Prostate gland (tissue), 2 donors: ENCODE data around the gene HECW1. TPM values are rescaled to one million over a fixed set of nuclear protein-coding genes. Genes with fewer than 3 reads are reported as not detected.

Experiments
- DNase-seq: peaks from one replicate; pipeline ENCODE4 v3.0.0-alpha.2; 2019; ENCODE audit warnings: low spot score
- H3K27ac ChIP-seq, 2 donors: fragments of 200-600 bp; sonication (generic); 2 replicates each; pipeline ENCODE4 v1.5.1; 2017 to 2019
- H3K27me3 ChIP-seq: fragments of 200-600 bp; sonication (generic); replicated peaks from 2 replicates; pipeline ENCODE4 v1.5.1; 2019; ENCODE audit not compliant: insufficient read depth
- H3K36me3 ChIP-seq, 2 donors: fragments of 200-600 bp; sonication (generic); 1 replicate in 1 of 2; 2 replicates in 1 of 2; pipeline versions ENCODE4 v1.5.1 to v1.8.1; 2017 to 2019
- H3K4me1 ChIP-seq: fragments of 200-600 bp; sonication (generic); replicated peaks from 2 replicates; pipeline ENCODE4 v1.5.1; 2019
- H3K4me3 ChIP-seq, 2 donors: fragments of 200-600 bp; sonication (generic); 2 replicates each; pipeline ENCODE4 v1.5.1; 2017 to 2019
- H3K9me3 ChIP-seq: fragments of 200-600 bp; sonication (generic); 2 replicates; pipeline ENCODE4 v1.5.1; 2017
- CTCF ChIP-seq, 4 experiments: fragments of 200-600 bp in 2 of 4; fragments of 450-650 bp in 2 of 4; sonication (generic) in 2 of 4; IDR thresholded peaks; 1 replicate in 3 of 4; 2 replicates in 1 of 4; pipeline ENCODE4 v1.5.1; 2016 to 2019; ENCODE audit warnings: antibody characterized with exemption in 4 of 4, mild to moderate bottlenecking in 2 of 4, moderate library complexity in 2 of 4
- POLR2A ChIP-seq: fragments of 450-650 bp; IDR thresholded peaks from one replicate; pipeline ENCODE4 v1.6.1; 2016; ENCODE audit warnings: antibody characterized with exemption, mild to moderate bottlenecking
- POLR2AphosphoS5 ChIP-seq: sonication (generic); formaldehyde crosslinking; IDR thresholded peaks from one replicate; pipeline ENCODE4 v1.6.1; 2017; ENCODE audit warnings: antibody characterized with exemption
- WGBS: methylation state at CpG from one replicate; pipeline ENCODE4 v1.1.5; 2018; 5-methylcytosine and 5-hydroxymethylcytosine counted together
- intact Hi-C: fragments of 100-400 bp; cut with DNase I; formaldehyde crosslinking; loops from one replicate; pipeline ENCODE4 v1.14.2; 2022
- total RNA-seq, 2 donors: library from RNA; depleted of rRNA; stranded (reverse); fragments of >200 nt; gene quantifications; one replicate each; pipeline ENCODE4 v1.1.0, GENCODE V29; 2016

HECW1 gene
- total RNA-seq, 2 donors from 2014 or later = 1.4 to 10.3 TPM

- peak overlapping the region; percentile 7 to 37 for H3K27ac ChIP-seq
- 49% methylated on average over 29 of the region's 29 CpGs for WGBS
These were observed 136.7 kb downstream of the HECW1 start for GRCh38 chr7:43248961-43249822.

GRCh38 chr7:43249823-43250145 is 137.3 kb downstream of the HECW1 start:
- no peaks in the 10 kb centered on the region for H3K36me3 ChIP-seq
- no peaks in the 10 kb centered on the region for H3K9me3 ChIP-seq
- H3K4me3 ChIP-seq = no peak overlapping the region
- intact Hi-C loops = no loop called here
- 56% methylated on average over 9 of the region's 9 CpGs for WGBS
- DNase-seq = no peak
- no peak for TF ChIP-seq POLR2A
- TF ChIP-seq CTCF (IDR thresholded peaks at IDR 0.05) = no peak
- no peak for TF ChIP-seq POLR2AphosphoS5
- H3K4me1 ChIP-seq = no peaks in the 10 kb centered on the region
- no peak overlapping the region for H3K27ac ChIP-seq
- H3K27me3 ChIP-seq = no peaks in the 10 kb centered on the region

More at GRCh38 chr7:43248961-43249822, 136.7 kb downstream of the HECW1 start:
- no peak for DNase-seq
- TF ChIP-seq POLR2A (no peak), CTCF (IDR thresholded peaks at IDR 0.05) (no peak), POLR2AphosphoS5 (no peak)
- Histone ChIP-seq H3K27me3 (no peaks in the 10 kb centered on the region), H3K4me3 (peak overlapping the region; percentile 4 to 9), H3K36me3 (no peaks in the 10 kb centered on the region), H3K4me1 (no peaks in the 10 kb centered on the region), H3K9me3 (no peaks in the 10 kb centered on the region)
- intact Hi-C loops = no loop called here

GRCh38 chr7:43260980-43261878 is 148.8 kb downstream of the HECW1 start:
- intact Hi-C loops = loop anchor here (2.0 kb wide), 1 partner anchor 318 kb away; no protein-coding TSS in a partner anchor
- no peak overlapping the region for H3K27ac ChIP-seq
- no peaks in the 10 kb centered on the region for H3K36me3 ChIP-seq
- no peaks in the 10 kb centered on the region for H3K9me3 ChIP-seq
- no peak for TF ChIP-seq POLR2A
- peak; percentile 61 to 90 (median 73) for TF ChIP-seq CTCF (IDR thresholded peaks at IDR 0.05)
- TF ChIP-seq POLR2AphosphoS5 = peak; percentile 22
- H3K27me3 ChIP-seq = no peaks in the 10 kb centered on the region
- 32% methylated on average over 8 of the region's 8 CpGs for WGBS
- peak; percentile 65 for DNase-seq
- no peaks in the 10 kb centered on the region for H3K4me1 ChIP-seq
- no peak overlapping the region for H3K4me3 ChIP-seq

GRCh38 chr7:43265139-43265538 is 152.7 kb downstream of the HECW1 start:
- H3K4me3 ChIP-seq = no peak overlapping the region
- H3K4me1 ChIP-seq = no peaks in the 10 kb centered on the region
- WGBS = 94% methylated on average over 3 of the region's 3 CpGs
- intact Hi-C loops = no loop called here
- no peak overlapping the region for H3K27ac ChIP-seq
- no peak for DNase-seq
- no peaks in the 10 kb centered on the region for H3K27me3 ChIP-seq
- TF ChIP-seq POLR2AphosphoS5 = no peak
- no peak for TF ChIP-seq POLR2A
- TF ChIP-seq CTCF (IDR thresholded peaks at IDR 0.05) = no peak
- no peaks in the 10 kb centered on the region for H3K36me3 ChIP-seq
- H3K9me3 ChIP-seq = no peaks in the 10 kb centered on the region
